Measurements from ENCODE around the gene NACAD.

- TF ChIP-seq CTCF (IDR thresholded peaks at IDR 0.05) (no peak), POLR2A (IDR thresholded peaks at IDR 0.05) (no peak), POLR2AphosphoS5 (IDR thresholded peaks at IDR 0.05) (no peak)
Observed at GRCh38 chr7:45100761-45101480, 12.2 kb upstream of the NACAD start.

All from stomach (tissue), 4 donors.